Trophoblast cell (in vitro differentiated cells and primary cell): ENCODE results near the gene RASGRF1.
A peak's percentile ranks its signal among the peaks of the same experiment; 100 is the strongest.

Experiments
- DNase-seq, 2 donors: peaks; one replicate each; pipeline ENCODE4 v3.0.0-alpha.2; 2016
- H2AFZ ChIP-seq: 2 replicates; pipeline ENCODE4 v1.6.1; 2013; ENCODE audit warnings: low read length, moderate library complexity, mild to moderate bottlenecking; ENCODE audit not compliant: insufficient read depth, poor library complexity
- H2AK5ac ChIP-seq: 2 replicates; pipeline ENCODE4 v1.6.1; 2013; ENCODE audit warnings: mild to moderate bottlenecking, low read length
- H2BK120ac ChIP-seq: 2 replicates; pipeline ENCODE4 v1.6.1; 2013; ENCODE audit warnings: low read length, mild to moderate bottlenecking, moderate library complexity; ENCODE audit not compliant: insufficient read depth, poor library complexity
- H2BK12ac ChIP-seq: 2 replicates; pipeline ENCODE4 v1.6.1; 2013; ENCODE audit warnings: mild to moderate bottlenecking, low read length, moderate library complexity
- H2BK5ac ChIP-seq: 2 replicates; pipeline ENCODE4 v1.6.1; 2013; ENCODE audit warnings: low read length, low read depth, moderate library complexity, mild to moderate bottlenecking; ENCODE audit not compliant: poor library complexity
- H3K14ac ChIP-seq: 2 replicates; pipeline ENCODE4 v1.6.1; 2013; ENCODE audit warnings: mild to moderate bottlenecking, low read length
- H3K18ac ChIP-seq: 2 replicates; pipeline ENCODE4 v1.6.1; 2013; ENCODE audit warnings: mild to moderate bottlenecking, low read length
- H3K23ac ChIP-seq: 2 replicates; pipeline ENCODE4 v1.6.1; 2013; ENCODE audit warnings: low read length
- H3K27ac ChIP-seq: 2 replicates; pipeline ENCODE4 v1.5.1; 2013; ENCODE audit warnings: low read depth, mild to moderate bottlenecking, inconsistent platforms, low read length, moderate library complexity
- H3K27me3 ChIP-seq: 2 replicates; pipeline ENCODE4 v1.6.1; 2013; ENCODE audit warnings: inconsistent platforms, mild to moderate bottlenecking, low read length, moderate library complexity; ENCODE audit not compliant: insufficient read depth
- H3K36me3 ChIP-seq, 2 experiments: 1 replicate in 1 of 2; 2 replicates in 1 of 2; pipeline ENCODE4 v1.6.1; 2013; ENCODE audit warnings: low read length in 2 of 2, mild to moderate bottlenecking in 2 of 2, moderate library complexity in 1 of 2; ENCODE audit not compliant: insufficient read depth in 2 of 2, control insufficient read depth in 1 of 2
- H3K4ac ChIP-seq: 2 replicates; pipeline ENCODE4 v1.6.1; 2013; ENCODE audit warnings: low read depth, mild to moderate bottlenecking, low read length, moderate library complexity
- H3K4me1 ChIP-seq, 2 experiments: 1 replicate in 1 of 2; 2 replicates in 1 of 2; pipeline ENCODE4 v1.6.1; 2013; ENCODE audit warnings: low read length in 2 of 2, mild to moderate bottlenecking in 2 of 2, moderate library complexity in 1 of 2; ENCODE audit not compliant: insufficient read depth in 2 of 2, control insufficient read depth in 1 of 2
- H3K4me2 ChIP-seq: 2 replicates; pipeline ENCODE4 v1.6.1; 2013; ENCODE audit warnings: inconsistent platforms, mild to moderate bottlenecking, low read length, moderate library complexity
- H3K4me3 ChIP-seq: 2 replicates; pipeline ENCODE4 v1.5.1; 2013; ENCODE audit warnings: mild to moderate bottlenecking, low read depth, low read length, inconsistent platforms
- H3K79me1 ChIP-seq: one replicate; pipeline ENCODE4 v1.6.1; 2013; ENCODE audit warnings: low read length
- H3K79me2 ChIP-seq: 2 replicates; pipeline ENCODE4 v1.6.1; 2013; ENCODE audit warnings: low read length, mild to moderate bottlenecking; ENCODE audit not compliant: control insufficient read depth, insufficient read depth, poor library complexity
- H3K9ac ChIP-seq: 2 replicates; pipeline ENCODE4 v1.6.1; 2013; ENCODE audit warnings: mild to moderate bottlenecking, low read length
- H3K9me3 ChIP-seq: 2 replicates; pipeline ENCODE4 v1.6.1; 2013; ENCODE audit warnings: low read depth, mild to moderate bottlenecking, control low read depth, inconsistent platforms, low read length; ENCODE audit not compliant: insufficient read depth
- H4K12ac ChIP-seq: 2 replicates; pipeline ENCODE4 v1.6.1; 2013; ENCODE audit warnings: low read depth, mild to moderate bottlenecking, low read length, moderate library complexity
- H4K8ac ChIP-seq: 2 replicates; pipeline ENCODE4 v1.6.1; 2013; ENCODE audit warnings: low read depth, mild to moderate bottlenecking, low read length, moderate library complexity
- H4K91ac ChIP-seq: one replicate; pipeline ENCODE4 v1.6.1; 2013; ENCODE audit warnings: low read depth, mild to moderate bottlenecking, low read length, moderate library complexity
- WGBS: extraction: QIAGEN DNeasy Blood & Tissue Kit; methylation state at CpG from one replicate; pipeline ENCODE4 v1.1.7; 2013; ENCODE audit warnings: missing lambda C conversion rate; ENCODE audit not compliant: insufficient read length, insufficient coverage; ENCODE audit errors: extremely low coverage; 5-methylcytosine and 5-hydroxymethylcytosine counted together

RASGRF1 gene

GRCh38 chr15:79006071-79006470, 84.5 kb downstream of the RASGRF1 start:
- Histone ChIP-seq H4K8ac (no peak overlapping the region), H4K91ac (no peak overlapping the region), H3K36me3 (no peaks in the 10 kb centered on the region), H2AK5ac (no peak overlapping the region), H3K4me3 (no peak overlapping the region), H3K14ac (no peak overlapping the region), H3K79me2 (no peaks in the 10 kb centered on the region), H3K23ac (no peak overlapping the region), H3K18ac (no peak overlapping the region), H4K12ac (no peak overlapping the region), H3K27ac (no peak overlapping the region), H2BK5ac (no peak overlapping the region), H3K9ac (no peak overlapping the region), H3K79me1 (peaks cover 15% of the 10 kb centered on the region), H2BK120ac (no peak overlapping the region), H3K4ac (no peak overlapping the region), H2BK12ac (peak overlapping the region; percentile 19), H3K4me2 (no peak overlapping the region), H3K27me3 (no peaks in the 10 kb centered on the region), H2AFZ (no peak overlapping the region), H3K4me1 (peaks cover 13 to 22% of the 10 kb centered on the region in 2 experiments), H3K9me3 (no peaks in the 10 kb centered on the region)
- DNase-seq, result no peak
- WGBS, result no CpG with 5 or more reads among the region's 16 CpGs

GRCh38 chr15:79004336-79004735, 86.2 kb downstream of the RASGRF1 start:
- peak overlapping the region; percentile 89 for H4K91ac ChIP-seq

GRCh38 chr15:79003896-79004295, 86.7 kb downstream of the RASGRF1 start:
- peaks cover 15% of the 10 kb centered on the region for H3K79me1 ChIP-seq
- peak overlapping the region; percentile 89 for H4K91ac ChIP-seq
- peak overlapping the region; percentile 12 for H2BK120ac ChIP-seq
- no peak overlapping the region for H2AFZ ChIP-seq
- H3K4ac ChIP-seq, result no peak overlapping the region
- peak overlapping the region; percentile 73 for H3K14ac ChIP-seq
- H2BK5ac ChIP-seq, result peak overlapping the region; percentile 35
- no peaks in the 10 kb centered on the region for H3K27me3 ChIP-seq
- no peaks in the 10 kb centered on the region for H3K36me3 ChIP-seq
- peaks cover 13 to 22% of the 10 kb centered on the region in 2 experiments for H3K4me1 ChIP-seq
- no peak for DNase-seq
- peak overlapping the region; percentile 37 for H2BK12ac ChIP-seq
- no peaks in the 10 kb centered on the region for H3K9me3 ChIP-seq
- H3K4me2 ChIP-seq, result no peak overlapping the region
- H3K18ac ChIP-seq, result peak overlapping the region; percentile 81
- H4K8ac ChIP-seq, result peak overlapping the region; percentile 15
- H3K9ac ChIP-seq, result no peak overlapping the region
- no peak overlapping the region for H3K4me3 ChIP-seq
- no peak overlapping the region for H3K23ac ChIP-seq
- no peak overlapping the region for H4K12ac ChIP-seq
- no peak overlapping the region for H3K27ac ChIP-seq
- no CpG with 5 or more reads among the region's 24 CpGs for WGBS
- H3K79me2 ChIP-seq, result no peaks in the 10 kb centered on the region
- peak overlapping the region; percentile 90 for H2AK5ac ChIP-seq

More at GRCh38 chr15:79004336-79004735, 86.2 kb downstream of the RASGRF1 start:
- H3K4me1 ChIP-seq, result peaks cover 13 to 22% of the 10 kb centered on the region in 2 experiments
- no peak overlapping the region for H3K18ac ChIP-seq
- H2AK5ac ChIP-seq, result no peak overlapping the region
- peak; percentile 37 to 55 for DNase-seq
- H3K4me3 ChIP-seq, result no peak overlapping the region
- H4K8ac ChIP-seq, result peak overlapping the region; percentile 34
- H3K4me2 ChIP-seq, result no peak overlapping the region
- H2BK120ac ChIP-seq, result peak overlapping the region; percentile 34
- peak overlapping the region; percentile 1 for H2BK5ac ChIP-seq
- no peak overlapping the region for H3K23ac ChIP-seq
- no peak overlapping the region for H3K14ac ChIP-seq
- H3K36me3 ChIP-seq, result no peaks in the 10 kb centered on the region
- H3K9me3 ChIP-seq, result no peaks in the 10 kb centered on the region
- H2AFZ ChIP-seq, result no peak overlapping the region
- H3K79me1 ChIP-seq, result peaks cover 15% of the 10 kb centered on the region
- no peak overlapping the region for H3K9ac ChIP-seq
- no peaks in the 10 kb centered on the region for H3K79me2 ChIP-seq
- H2BK12ac ChIP-seq, result peak overlapping the region; percentile 47
- H3K27me3 ChIP-seq, result no peaks in the 10 kb centered on the region
- H3K4ac ChIP-seq, result no peak overlapping the region
- WGBS, result no CpG with 5 or more reads among the region's 6 CpGs
- H3K27ac ChIP-seq, result peak overlapping the region; percentile 1
- H4K12ac ChIP-seq, result no peak overlapping the region

- Histone ChIP-seq H3K4ac (peak overlapping the region; percentile 5), H3K18ac (peak overlapping the region; percentile 81), H3K23ac (no peak overlapping the region), H3K36me3 (no peaks in the 10 kb centered on the region), H3K79me1 (peaks cover 15% of the 10 kb centered on the region), H4K8ac (peak overlapping the region; percentile 32), H4K91ac (peak overlapping the region; percentile 89), H2BK120ac (peak overlapping the region; percentile 12), H3K4me3 (no peak overlapping the region), H3K9me3 (no peaks in the 10 kb centered on the region), H2BK5ac (peak overlapping the region; percentile 35), H3K79me2 (no peaks in the 10 kb centered on the region), H3K9ac (no peak overlapping the region), H2AK5ac (peak overlapping the region; percentile 90), H3K27ac (no peak overlapping the region), H2BK12ac (peak overlapping the region; percentile 62), H3K27me3 (no peaks in the 10 kb centered on the region), H3K14ac (peak overlapping the region; percentile 73), H3K4me1 (peaks cover 13 to 22% of the 10 kb centered on the region in 2 experiments), H2AFZ (peak overlapping the region; percentile 37), H3K4me2 (no peak overlapping the region), H4K12ac (no peak overlapping the region)
- no CpG with 5 or more reads among the region's 9 CpGs for WGBS
- DNase-seq, result peak in 1 of 2 donors; percentile 8
Observed at GRCh38 chr15:79003301-79003700, 87.3 kb downstream of the RASGRF1 start.
